SK-N-SH (cell line): ENCODE measurements around the gene BTNL2.
"Not testable (repeated sequence)": the region's sequence is repeated elsewhere in the genome, so short reads cannot be mapped to it uniquely, and the experiment has no call there.

Source experiments
- EZH2phosphoT487 ChIP-seq: fragments of 200-600 bp; sonication (generic); IDR thresholded peaks from 2 replicates; pipeline ENCODE4 v1.6.1; 2017; ENCODE audit warnings: low read depth, mixed run types, mild to moderate bottlenecking, antibody characterized with exemption, moderate library complexity, borderline replicate concordance
- FOXJ3 ChIP-seq: sonication (generic); formaldehyde crosslinking; IDR thresholded peaks from 2 replicates; pipeline ENCODE4 v1.5.1; 2020; ENCODE audit warnings: mild to moderate bottlenecking, missing genetic modification reagents
- NFIC ChIP-seq: IDR thresholded peaks from 2 replicates; pipeline ENCODE4 v1.4.0; 2012; ENCODE audit warnings: borderline replicate concordance

DNA sequence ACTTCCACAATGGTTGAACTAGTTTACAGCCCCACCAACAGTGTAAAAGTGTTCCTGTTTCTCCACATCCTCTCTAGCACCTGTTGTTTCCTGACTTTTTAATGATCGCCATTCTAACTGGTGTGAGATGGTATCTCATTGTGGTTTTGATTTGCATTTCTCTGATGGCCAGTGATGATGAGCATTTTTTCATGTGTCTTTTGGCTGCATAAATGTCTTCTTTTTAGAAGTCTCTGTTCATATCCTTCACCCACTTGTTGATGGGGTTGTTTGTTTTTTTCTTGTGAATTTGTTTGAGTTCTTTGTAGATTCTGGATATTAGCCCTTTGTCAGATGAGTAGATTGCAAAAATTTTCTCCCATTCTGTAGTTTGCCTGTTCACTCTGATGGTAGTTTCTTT lies 47.8 kb downstream of the BTNL2 start:
- TF ChIP-seq EZH2phosphoT487; NFIC; FOXJ3 (CRISPR knock-in tag): not testable (repeated sequence)
